K562 (cell line): Measurements from ENCODE around the gene FAM120B. TPM values are rescaled to one million over a fixed set of nuclear protein-coding genes. Genes with fewer than 3 reads are reported as not detected.
A peak's percentile ranks its signal among the peaks of the same experiment; 100 is the strongest.

Source experiments
- BHLHE40 ChIP-seq: IDR thresholded peaks from 2 replicates; pipeline ENCODE4 v1.6.1; 2011; ENCODE audit warnings: low read length, improper control_type of control experiment
- CBFA2T3 ChIP-seq: fragments of 450-650 bp; IDR thresholded peaks from 2 replicates; pipeline ENCODE4 v1.6.1; 2017
- CEBPG ChIP-seq, 3 experiments: fragments of 200-800 bp in 1 of 3; sonication (Bioruptor generic) in 1 of 3; sonication (generic) in 1 of 3; formaldehyde crosslinking in 1 of 3; IDR thresholded peaks in 2 of 3; conservative IDR thresholded peaks in 1 of 3; 2 replicates each; pipeline versions ENCODE4 v1.6.1 to v1.8.0; 2016 to 2022; ENCODE audit warnings: missing compliant biosample characterization in 2 of 3, missing genetic modification characterization in 2 of 3, mild to moderate bottlenecking in 1 of 3, missing genetic modification reagents in 1 of 3
- DEAF1 ChIP-seq: fragments of 450-650 bp; formaldehyde crosslinking; IDR thresholded peaks from 2 replicates; pipeline ENCODE4 v1.4.0; 2020; ENCODE audit warnings: mild to moderate bottlenecking, moderate library complexity
- E2F1 ChIP-seq: sonication (generic); formaldehyde crosslinking; IDR thresholded peaks from 2 replicates; pipeline ENCODE4 v1.8.1; 2023; ENCODE audit warnings: mild to moderate bottlenecking, missing genetic modification reagents, moderate library complexity
- ELK1 ChIP-seq: sonication (generic); formaldehyde crosslinking; IDR thresholded peaks from 2 replicates; pipeline ENCODE4 v1.8.1; 2022; ENCODE audit warnings: missing genetic modification reagents
- FOXA1 ChIP-seq: fragments of 450-650 bp; IDR thresholded peaks from 2 replicates; pipeline ENCODE4 v1.6.1; 2016; ENCODE audit warnings: mild to moderate bottlenecking, borderline replicate concordance
- FOXK2 ChIP-seq, 2 experiments: fragments of 450-650 bp; IDR thresholded peaks in 1 of 2; conservative IDR thresholded peaks in 1 of 2; 2 replicates each; pipeline ENCODE4 v1.6.1; 2016; ENCODE audit warnings: low read depth in 2 of 2, mild to moderate bottlenecking in 1 of 2
- KLF13 ChIP-seq: fragments of 450-650 bp; IDR thresholded peaks from 2 replicates; pipeline ENCODE4 v1.6.1; 2016; ENCODE audit warnings: missing genetic modification characterization, low read depth, mild to moderate bottlenecking, missing compliant biosample characterization, moderate library complexity, borderline replicate concordance
- MECOM ChIP-seq: fragments of 250-450 bp; sonication (Bioruptor Pico); IDR thresholded peaks from 2 replicates; pipeline ENCODE4 v1.8.0; 2022; ENCODE audit warnings: inconsistent platforms
- NCOR1 ChIP-seq: fragments of 450-650 bp; IDR thresholded peaks from 2 replicates; pipeline ENCODE4 v1.6.1; 2016; ENCODE audit warnings: mild to moderate bottlenecking, moderate library complexity
- NELFE ChIP-seq: IDR thresholded peaks from 2 replicates; pipeline ENCODE4 v1.6.1; 2011; ENCODE audit warnings: mild to moderate bottlenecking; ENCODE audit not compliant: insufficient read depth, insufficient read length
- PML ChIP-seq: IDR thresholded peaks from 2 replicates; pipeline ENCODE4 v1.6.1; 2012; ENCODE audit warnings: low read length, inconsistent platforms
- POLR2G ChIP-seq: fragments of 200-400 bp; formaldehyde crosslinking; IDR thresholded peaks from 2 replicates; pipeline ENCODE4 v1.6.1; 2017; ENCODE audit warnings: low read depth, mild to moderate bottlenecking, antibody characterized with exemption, low read length, moderate library complexity
- SRSF9 ChIP-seq: fragments of 200-400 bp; formaldehyde crosslinking; IDR thresholded peaks from 2 replicates; pipeline ENCODE4 v1.6.1; 2017; ENCODE audit warnings: low read depth, low read length, borderline replicate concordance
- TAF1 ChIP-seq: IDR thresholded peaks from 2 replicates; pipeline ENCODE4 v1.6.1; 2011; ENCODE audit warnings: mild to moderate bottlenecking, low read length, moderate library complexity; ENCODE audit not compliant: insufficient read depth, control insufficient read depth, severe bottlenecking; ENCODE audit errors: extremely low read depth
- TAL1 ChIP-seq: fragments of 450-650 bp; IDR thresholded peaks from 2 replicates; pipeline ENCODE4 v1.6.1; 2016; ENCODE audit warnings: mild to moderate bottlenecking
- TFAP4 ChIP-seq: sonication (generic); formaldehyde crosslinking; IDR thresholded peaks from 2 replicates; pipeline ENCODE4 v1.8.0; 2022; ENCODE audit warnings: missing genetic modification reagents, mild to moderate bottlenecking, moderate library complexity, borderline replicate concordance
- TRIM25 ChIP-seq: fragments of 450-650 bp; IDR thresholded peaks from 2 replicates; pipeline ENCODE4 v1.7.0; 2016; ENCODE audit warnings: borderline replicate concordance
- ZNF224 ChIP-seq: sonication (generic); formaldehyde crosslinking; IDR thresholded peaks from 2 replicates; pipeline ENCODE4 v1.8.0; 2022; ENCODE audit warnings: mild to moderate bottlenecking, missing genetic modification reagents
- ZSCAN32 ChIP-seq: fragments of 450-650 bp; formaldehyde crosslinking; IDR thresholded peaks from 2 replicates; pipeline ENCODE4 v1.4.0; 2020; ENCODE audit warnings: mild to moderate bottlenecking, moderate library complexity
- polyA plus RNA-seq, 8 experiments: library from polyadenylated mRNA; depleted of rRNA in 4 of 8; stranded (reverse) in 5 of 8; unstranded in 3 of 8; fragments of >200 nt; fragmentation: Nextera tagmentation in 2 of 8; fragmentation: Illumina TruSeq in 1 of 8; extraction: Ambion mirVana in 2 of 8; extraction: Trizol in 1 of 8; gene quantifications; 2 replicates each; pipeline versions ENCODE4 v1.2.1 to v1.2.3, GENCODE V29; 2011 to 2014; ENCODE audit warnings: inconsistent platforms in 1 of 8, missing spikeins in 1 of 8
- total RNA-seq, 7 experiments: library from RNA; depleted of rRNA in 6 of 7; stranded (reverse); fragments of >200 nt in 6 of 7; fragmentation: Illumina TruSeq in 2 of 7; extraction: Trizol in 2 of 7; gene quantifications; 2 replicates each; pipeline versions ENCODE4 v1.2.1 to v1.2.3, GENCODE V29; 2011 to 2021; ENCODE audit warnings: low replicate concordance in 1 of 7

FAM120B gene
- total and polyA plus RNA-seq, 9 of the 15 experiments (the other 6 are each of a cell fraction or from before 2014, with no cell fraction given), result 3.5 to 22.6 (median 14.7) TPM

GRCh38 chr6:170306324-170307079 is at the start of gene FAM120B (continued):
- TF ChIP-seq BHLHE40 (peak; percentile 82), DEAF1 (CRISPR knock-in tag) (no peak), TAL1 (no peak), POLR2G (peak; percentile 99), TAF1 (peak; percentile 89), ZNF224 (CRISPR knock-in tag) (no peak), CBFA2T3 (no peak), E2F1 (CRISPR knock-in tag) (peak; percentile 64; the same call in 1 of the 2 replicates), FOXA1 (no peak), PML (peak; percentile 83), FOXK2 (conservative IDR thresholded peaks at IDR 0.05 in 1 of 2, IDR thresholded peaks at IDR 0.05 in 1 of 2; ENCODE audit: low read depth in 2 of 2) (peak in 1 of 2 experiments; percentile 64; a peak in 3 of 4 replicates), MECOM (no peak), TFAP4 (CRISPR knock-in tag) (peak; percentile 80; the same call in 1 of the 2 replicates), TRIM25 (no peak), SRSF9 (no peak), NCOR1 (no peak), CEBPG (CRISPR knock-in tag; IDR thresholded peaks at IDR 0.05) (no peak), CEBPG (tag; conservative IDR thresholded peaks at IDR 0.05 in 1 of 2, IDR thresholded peaks at IDR 0.05 in 1 of 2) (no peak), KLF13 (no peak), ZSCAN32 (0 out of 2 replicates have a peak, but pooled peaks have one; percentile 12), NELFE (no peak), ELK1 (CRISPR knock-in tag) (no peak; the same call in 1 of the 2 replicates)
